Fibroblast of lung (primary cell): ENCODE results near the gene BNIP3. TPM values are rescaled to one million over a fixed set of nuclear protein-coding genes. Genes with fewer than 3 reads are reported as not detected.

ENCODE experiments used
- DNase-seq, 2 donors: peaks; one replicate each; pipeline versions ENCODE4 v3.0.0 to v3.0.0-alpha.2; 2010; ENCODE audit warnings: low read depth in 2 of 2
- H2AFZ ChIP-seq: 2 replicates; pipeline ENCODE4 v1.5.1; 2012; ENCODE audit warnings: low read length, control low read depth, inconsistent platforms
- H3K27ac ChIP-seq: 2 replicates; pipeline ENCODE4 v1.5.1; 2011; ENCODE audit warnings: low read length, control low read depth; ENCODE audit not compliant: insufficient read depth
- H3K27me3 ChIP-seq: 2 replicates; pipeline ENCODE4 v1.5.1; 2011; ENCODE audit warnings: mild to moderate bottlenecking, low read length; ENCODE audit not compliant: control insufficient read depth, insufficient read depth
- H3K36me3 ChIP-seq: 2 replicates; pipeline ENCODE4 v1.5.1; 2011; ENCODE audit warnings: low read length; ENCODE audit not compliant: control insufficient read depth, insufficient read depth
- H3K4me1 ChIP-seq: 2 replicates; pipeline ENCODE4 v1.5.1; 2011; ENCODE audit warnings: low read length; ENCODE audit not compliant: control insufficient read depth, insufficient read depth; ENCODE audit errors: extremely low read depth
- H3K4me2 ChIP-seq: 2 replicates; pipeline ENCODE4 v1.5.1; 2011; ENCODE audit warnings: low read length, control low read depth; ENCODE audit not compliant: insufficient read depth; ENCODE audit errors: extremely low read depth
- H3K4me3 ChIP-seq, 4 experiments: fragments of 200-600 bp in 1 of 4; sonication (generic) in 1 of 4; replicated peaks in 1 of 4; 2 replicates each; pipeline ENCODE4 v1.5.1; 2011 to 2016; ENCODE audit warnings: low read length in 4 of 4, low read depth in 3 of 4, mild to moderate bottlenecking in 3 of 4, control low read depth in 2 of 4, inconsistent platforms in 1 of 4, mixed read lengths in 1 of 4; ENCODE audit not compliant: insufficient read depth in 1 of 4; ENCODE audit errors: control extremely low read depth in 1 of 4
- H3K79me2 ChIP-seq: 2 replicates; pipeline ENCODE4 v1.5.1; 2012; ENCODE audit warnings: mild to moderate bottlenecking, low read length, inconsistent platforms; ENCODE audit not compliant: control insufficient read depth, insufficient read depth
- H3K9ac ChIP-seq: 2 replicates; pipeline ENCODE4 v1.5.1; 2011; ENCODE audit warnings: mild to moderate bottlenecking, low read length, control low read depth; ENCODE audit not compliant: insufficient read depth
- H3K9me3 ChIP-seq: 2 replicates; pipeline ENCODE4 v1.5.1; 2012; ENCODE audit warnings: low read depth, low read length; ENCODE audit not compliant: control insufficient read depth, insufficient read depth
- H4K20me1 ChIP-seq: 2 replicates; pipeline ENCODE4 v1.5.1; 2011; ENCODE audit warnings: low read length; ENCODE audit not compliant: control insufficient read depth, insufficient read depth; ENCODE audit errors: extremely low read depth
- EZH2 ChIP-seq: IDR thresholded peaks from 2 replicates; pipeline ENCODE4 v1.5.1; 2012; ENCODE audit warnings: low read length, control low read depth, mild to moderate bottlenecking; ENCODE audit errors: missing control alignments
- polyA plus RNA-seq, 2 donors: library from polyadenylated mRNA; depleted of rRNA in 1 of 2; stranded (reverse) in 1 of 2; unstranded in 1 of 2; fragments of >200 nt; gene quantifications; 2 replicates each; pipeline ENCODE4 v1.2.1, GENCODE V29; 2011 to 2012; ENCODE audit warnings: missing spikeins in 1 of 2
- total RNA-seq: library from RNA; depleted of rRNA; stranded (reverse); fragments of >200 nt; gene quantifications from 2 replicates; pipeline ENCODE4 v1.2.1, GENCODE V29; 2014
- TF ChIP-seq, protein P1 (sequence below), 2 donors: IDR thresholded peaks in 1 of 2; conservative IDR thresholded peaks in 1 of 2; 1 replicate in 1 of 2; 2 replicates in 1 of 2; pipeline ENCODE4 v1.5.1; 2011 to 2012; ENCODE audit warnings: low read length in 2 of 2, control low read depth in 1 of 2, inconsistent platforms in 1 of 2, low read depth in 1 of 2, mild to moderate bottlenecking in 1 of 2

BNIP3 gene
- total and polyA plus RNA-seq, 2 donors (not counting 1 experiment from before 2014, with no cell fraction given): 62.4 to 104 TPM

DNA sequence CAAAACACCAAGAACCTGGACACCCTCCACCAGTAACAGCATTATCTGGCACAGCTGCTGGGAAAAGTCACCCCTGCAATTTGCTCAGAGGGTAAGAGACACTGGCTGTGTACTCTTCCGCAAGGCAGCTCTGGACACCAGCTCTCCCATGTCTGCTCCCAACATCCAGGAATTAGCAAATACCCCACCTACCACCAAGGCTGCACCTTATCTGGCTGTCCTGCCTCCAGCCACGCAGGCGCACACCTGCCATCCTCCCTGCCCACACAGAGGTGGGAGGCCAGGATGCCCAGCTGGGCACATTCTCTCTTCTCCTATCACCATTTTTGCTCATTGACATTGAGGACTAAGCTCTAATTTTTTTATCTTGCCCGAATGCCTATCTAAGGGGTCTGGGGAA lies 20.3 kb upstream of the BNIP3 start:
- Histone ChIP-seq H3K27me3 (no peaks in the 10 kb centered on the region), H3K4me1 (peaks cover 4% of the 10 kb centered on the region), H2AFZ (no peak overlapping the region), H4K20me1 (no peaks in the 10 kb centered on the region), H3K27ac (no peak overlapping the region), H3K9me3 (no peaks in the 10 kb centered on the region), H3K4me2 (no peak overlapping the region), H3K9ac (no peak overlapping the region), H3K36me3 (no peaks in the 10 kb centered on the region), H3K4me3 (no peak overlapping the region), H3K79me2 (no peaks in the 10 kb centered on the region)
- no peak for DNase-seq
- TF ChIP-seq, protein P1, sequence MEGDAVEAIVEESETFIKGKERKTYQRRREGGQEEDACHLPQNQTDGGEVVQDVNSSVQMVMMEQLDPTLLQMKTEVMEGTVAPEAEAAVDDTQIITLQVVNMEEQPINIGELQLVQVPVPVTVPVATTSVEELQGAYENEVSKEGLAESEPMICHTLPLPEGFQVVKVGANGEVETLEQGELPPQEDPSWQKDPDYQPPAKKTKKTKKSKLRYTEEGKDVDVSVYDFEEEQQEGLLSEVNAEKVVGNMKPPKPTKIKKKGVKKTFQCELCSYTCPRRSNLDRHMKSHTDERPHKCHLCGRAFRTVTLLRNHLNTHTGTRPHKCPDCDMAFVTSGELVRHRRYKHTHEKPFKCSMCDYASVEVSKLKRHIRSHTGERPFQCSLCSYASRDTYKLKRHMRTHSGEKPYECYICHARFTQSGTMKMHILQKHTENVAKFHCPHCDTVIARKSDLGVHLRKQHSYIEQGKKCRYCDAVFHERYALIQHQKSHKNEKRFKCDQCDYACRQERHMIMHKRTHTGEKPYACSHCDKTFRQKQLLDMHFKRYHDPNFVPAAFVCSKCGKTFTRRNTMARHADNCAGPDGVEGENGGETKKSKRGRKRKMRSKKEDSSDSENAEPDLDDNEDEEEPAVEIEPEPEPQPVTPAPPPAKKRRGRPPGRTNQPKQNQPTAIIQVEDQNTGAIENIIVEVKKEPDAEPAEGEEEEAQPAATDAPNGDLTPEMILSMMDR (conservative IDR thresholded peaks at IDR 0.05 in 1 of 2, IDR thresholded peaks at IDR 0.05 in 1 of 2; ENCODE audit: low read depth in 1 of 2, low read length in 2 of 2): no peak
- TF ChIP-seq EZH2: no peak

DNA sequence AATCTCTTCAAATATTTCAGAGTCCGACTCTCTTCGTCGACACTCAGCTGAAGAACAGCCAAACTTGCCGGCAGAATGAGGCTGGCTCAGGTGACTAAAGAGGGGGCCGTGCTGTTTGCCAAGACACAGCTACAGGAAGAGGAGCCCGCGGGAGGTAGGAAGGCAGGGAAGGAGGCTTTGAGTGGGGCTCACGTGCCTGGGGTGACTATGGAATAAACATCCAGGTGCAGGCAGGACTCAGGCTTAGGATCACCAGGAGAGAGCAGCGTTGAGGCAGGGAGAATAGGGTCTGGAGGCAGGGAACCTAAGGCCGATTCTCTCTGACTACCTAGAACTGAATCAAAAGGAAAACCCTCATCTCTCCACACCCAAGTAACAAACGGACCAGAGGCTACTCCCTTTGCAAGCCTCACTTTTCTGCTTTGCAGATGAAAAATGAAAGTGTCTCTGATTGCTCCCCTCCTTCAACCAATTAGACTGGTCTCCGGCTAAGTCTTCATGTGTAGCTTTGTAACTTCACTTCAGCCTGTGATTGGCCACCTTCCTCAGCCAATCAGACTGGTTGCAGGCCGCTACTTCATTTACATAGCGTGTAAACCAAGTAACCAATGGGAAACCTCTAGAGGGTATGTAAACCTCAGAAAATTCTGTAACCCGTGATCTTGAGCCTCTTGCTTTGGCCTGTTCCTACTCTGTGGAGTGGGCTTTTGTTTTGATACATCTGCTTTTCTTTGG lies 19.7 kb upstream of the BNIP3 start:
- H3K4me2 ChIP-seq: no peak overlapping the region
- H3K9me3 ChIP-seq: no peaks in the 10 kb centered on the region
- H3K27ac ChIP-seq: no peak overlapping the region
- TF ChIP-seq, protein P1 (conservative IDR thresholded peaks at IDR 0.05 in 1 of 2, IDR thresholded peaks at IDR 0.05 in 1 of 2; ENCODE audit: low read depth in 1 of 2, low read length in 2 of 2): peak in 1 of 2 donors; percentile 9
- TF ChIP-seq EZH2: no peak
- H3K27me3 ChIP-seq: no peaks in the 10 kb centered on the region
- no peaks in the 10 kb centered on the region for H4K20me1 ChIP-seq
- DNase-seq: peak; percentile 43 to 44
- peaks cover 4% of the 10 kb centered on the region for H3K4me1 ChIP-seq
- H3K4me3 ChIP-seq: no peak overlapping the region
- H3K79me2 ChIP-seq: no peaks in the 10 kb centered on the region
- no peak overlapping the region for H2AFZ ChIP-seq
- no peak overlapping the region for H3K9ac ChIP-seq
- no peaks in the 10 kb centered on the region for H3K36me3 ChIP-seq

DNA sequence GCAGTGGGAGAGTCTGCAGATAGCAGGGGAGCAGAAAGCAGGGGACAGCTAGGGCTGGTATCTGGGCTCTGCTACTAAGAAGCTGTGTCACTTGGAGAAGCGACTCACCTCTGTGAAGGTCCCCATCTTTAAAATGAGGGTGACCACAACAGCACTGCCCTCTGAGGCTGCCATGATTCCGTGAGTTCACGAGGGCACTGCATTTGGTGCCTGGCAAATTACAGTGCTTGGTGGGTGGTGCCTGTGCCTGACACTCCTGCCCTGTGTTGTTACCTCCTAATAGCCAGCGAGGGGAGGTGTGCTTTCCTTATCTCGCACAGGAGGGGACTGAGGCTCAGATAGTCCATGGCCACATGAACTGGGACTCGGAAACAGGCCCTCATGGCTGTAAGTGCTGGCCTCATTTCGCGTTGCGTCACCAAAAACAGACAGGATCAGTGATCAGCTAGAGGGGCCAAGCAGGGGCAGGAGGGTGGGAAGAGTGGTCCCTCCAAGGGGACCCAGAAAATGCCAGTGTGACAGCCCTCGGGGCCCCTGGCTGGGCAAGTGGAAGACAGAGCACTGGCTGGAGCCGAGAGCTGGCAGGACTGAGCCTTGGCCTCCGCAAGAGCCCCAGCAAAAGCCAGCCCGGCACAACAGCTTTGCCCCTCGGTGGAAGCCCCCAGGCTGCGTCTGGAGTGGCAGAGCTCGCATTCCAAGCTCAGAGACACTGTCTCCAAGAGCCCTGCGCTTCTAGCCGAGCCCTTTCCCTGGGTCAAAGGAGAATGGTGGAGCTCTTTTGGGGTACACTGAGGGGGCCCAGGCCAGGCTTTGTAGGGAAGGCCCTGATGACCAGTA lies 17.3 kb upstream of the BNIP3 start:
- Histone ChIP-seq H3K27ac (no peak overlapping the region), H3K36me3 (no peaks in the 10 kb centered on the region), H3K27me3 (no peaks in the 10 kb centered on the region), H3K4me2 (no peak overlapping the region), H2AFZ (no peak overlapping the region), H3K79me2 (no peaks in the 10 kb centered on the region), H4K20me1 (no peaks in the 10 kb centered on the region), H3K9ac (no peak overlapping the region), H3K4me1 (peaks cover 4% of the 10 kb centered on the region), H3K4me3 (no peak overlapping the region), H3K9me3 (no peaks in the 10 kb centered on the region)
- TF ChIP-seq, protein P1 (conservative IDR thresholded peaks at IDR 0.05 in 1 of 2, IDR thresholded peaks at IDR 0.05 in 1 of 2; ENCODE audit: low read depth in 1 of 2, low read length in 2 of 2): no peak
- TF ChIP-seq EZH2: no peak
- DNase-seq: no peak
